ENCODE data around the gene PRIM1.
"Not testable (repeated sequence)": the region's sequence is repeated elsewhere in the genome, so short reads cannot be mapped to it uniquely, and the experiment has no call there.

Gene PRIM1

DNA sequence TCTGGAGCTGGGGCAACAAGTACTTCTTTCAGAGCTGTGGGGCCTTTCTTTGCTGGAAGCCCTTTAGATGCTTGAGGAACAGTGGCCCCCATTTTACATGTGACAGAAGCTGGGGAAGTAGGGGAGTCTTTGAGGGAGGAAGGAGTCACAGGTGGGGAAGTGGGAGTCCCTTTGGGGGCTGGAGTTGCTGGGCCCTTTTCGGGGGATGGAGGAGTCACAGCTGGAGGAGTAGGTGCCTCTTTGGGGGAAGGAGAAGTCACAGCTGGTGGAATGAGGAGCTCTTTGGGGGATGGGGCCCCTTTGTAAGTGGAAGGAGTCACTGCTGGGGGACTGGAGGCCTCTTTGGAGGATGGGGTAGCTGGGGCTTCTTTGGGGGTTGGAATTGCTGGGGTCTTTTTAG lies 35.7 kb downstream of the PRIM1 start:
- no peak for DNase-seq

DNA sequence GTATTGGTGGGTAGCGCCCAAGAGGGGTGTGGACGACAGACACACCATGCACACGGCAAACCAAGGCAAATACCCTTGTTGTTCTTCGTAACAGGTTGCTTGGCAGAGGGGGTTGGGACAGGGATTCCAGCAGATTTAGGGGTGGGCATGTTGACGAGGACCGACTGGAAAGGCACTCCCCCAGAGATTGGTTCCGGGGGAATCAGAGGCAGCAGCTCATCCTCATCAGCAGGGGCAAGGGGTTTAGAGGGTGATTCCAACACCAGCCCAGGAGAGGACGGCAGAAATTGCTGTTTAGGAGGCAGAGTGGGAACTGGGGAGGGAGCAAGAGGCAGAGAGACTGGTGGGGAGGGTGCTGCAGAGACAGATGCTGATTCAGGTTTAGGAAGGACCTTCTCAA lies 36.3 kb downstream of the PRIM1 start:
- DNase-seq, result no peak

DNA sequence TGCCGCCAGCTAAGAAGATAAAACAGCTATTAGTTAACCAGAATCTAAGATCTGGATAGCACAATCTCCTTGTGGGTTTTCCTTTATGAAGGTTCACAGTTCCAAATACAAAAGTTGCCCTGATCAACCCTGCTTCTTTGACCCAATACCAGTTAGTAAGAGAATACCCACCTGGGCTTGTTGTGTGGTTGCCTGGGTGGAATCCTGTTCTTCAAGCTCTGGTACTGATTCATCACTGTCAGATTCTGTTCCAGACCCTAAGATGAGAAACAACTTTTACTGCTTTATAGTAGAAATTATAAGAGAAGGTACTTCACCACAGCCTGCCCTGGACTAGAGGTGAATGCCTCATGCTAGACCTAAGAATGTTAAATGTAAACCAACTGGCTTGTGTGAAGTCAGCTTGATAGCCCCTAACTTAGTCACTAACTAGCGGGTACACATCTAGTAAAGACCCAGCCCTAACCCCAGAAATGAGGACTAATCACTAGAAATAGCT lies 37.6 kb downstream of the PRIM1 start:
- DNase-seq, result no peak

DNA sequence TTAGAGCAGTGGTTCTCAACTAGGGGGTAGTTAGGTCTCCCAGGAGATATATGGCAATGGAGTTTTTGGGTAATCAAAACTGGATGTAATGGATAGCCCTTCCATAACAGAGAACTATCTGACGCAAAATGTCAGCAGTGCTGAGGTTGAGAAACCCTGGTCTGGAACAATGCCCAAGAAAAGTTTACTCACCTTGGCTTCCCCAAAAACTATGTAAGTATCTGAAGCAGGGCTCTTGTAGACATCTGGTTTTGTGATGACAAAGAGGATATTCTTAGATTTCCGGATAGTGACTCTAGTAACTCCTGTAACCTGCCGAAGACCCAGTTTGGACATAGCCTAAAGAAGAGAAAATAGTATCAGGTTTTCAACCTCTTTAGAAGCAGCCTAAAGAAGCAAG lies 38.8 kb downstream of the PRIM1 start:
- no peak for DNase-seq

DNA sequence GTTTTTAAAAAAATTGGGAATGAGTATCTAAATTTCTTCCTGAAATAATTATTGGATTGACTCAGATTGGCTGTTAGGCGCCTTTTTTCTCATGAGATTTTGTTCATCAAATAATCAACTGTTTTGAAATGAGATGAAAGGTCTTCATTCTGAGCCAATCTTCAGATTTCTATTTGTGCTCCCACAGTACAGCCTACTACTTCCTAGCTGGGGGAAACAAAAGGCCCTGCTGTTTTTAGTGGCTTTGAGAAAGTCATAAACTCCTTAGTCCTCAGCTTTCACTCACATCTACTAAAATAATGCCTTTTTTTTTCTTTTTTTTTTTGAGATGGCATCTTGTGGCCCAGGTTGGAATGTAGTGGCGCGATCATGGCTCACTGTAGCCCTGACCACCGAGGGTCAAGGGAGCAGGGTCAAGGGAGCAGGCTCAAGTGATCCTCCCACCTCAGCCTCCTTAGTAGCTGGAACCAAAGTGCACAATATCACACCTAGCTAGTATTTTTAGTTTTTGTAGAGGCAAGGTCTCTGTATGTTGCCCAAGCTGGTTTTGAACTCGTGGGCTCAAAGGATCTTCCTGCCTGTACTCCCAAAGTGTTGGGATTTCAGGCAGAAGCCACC lies 42.3 kb downstream of the PRIM1 start:
- DNase-seq, result no peak

DNA sequence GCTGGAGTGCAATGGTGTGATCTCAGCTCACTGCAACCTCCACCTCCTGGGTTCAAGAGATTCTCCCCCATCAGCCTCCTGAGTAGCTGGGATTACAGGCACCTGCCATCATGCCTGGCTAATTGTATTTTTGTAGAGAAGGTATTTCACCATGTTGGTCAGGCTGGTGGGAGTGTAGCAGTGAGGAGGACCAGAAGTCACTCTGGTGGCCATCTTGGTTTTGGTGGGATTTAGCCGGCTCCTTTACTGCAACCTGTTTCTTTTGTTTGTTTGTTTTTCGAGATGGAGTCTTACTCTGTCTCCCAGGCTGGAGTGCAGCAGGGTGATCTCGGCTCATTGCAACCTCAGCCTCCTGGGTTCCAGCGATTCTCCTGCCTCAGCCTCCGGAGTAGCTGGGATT lies 47.6 kb downstream of the PRIM1 start:
- DNase-seq, result not testable (repeated sequence)

DNA sequence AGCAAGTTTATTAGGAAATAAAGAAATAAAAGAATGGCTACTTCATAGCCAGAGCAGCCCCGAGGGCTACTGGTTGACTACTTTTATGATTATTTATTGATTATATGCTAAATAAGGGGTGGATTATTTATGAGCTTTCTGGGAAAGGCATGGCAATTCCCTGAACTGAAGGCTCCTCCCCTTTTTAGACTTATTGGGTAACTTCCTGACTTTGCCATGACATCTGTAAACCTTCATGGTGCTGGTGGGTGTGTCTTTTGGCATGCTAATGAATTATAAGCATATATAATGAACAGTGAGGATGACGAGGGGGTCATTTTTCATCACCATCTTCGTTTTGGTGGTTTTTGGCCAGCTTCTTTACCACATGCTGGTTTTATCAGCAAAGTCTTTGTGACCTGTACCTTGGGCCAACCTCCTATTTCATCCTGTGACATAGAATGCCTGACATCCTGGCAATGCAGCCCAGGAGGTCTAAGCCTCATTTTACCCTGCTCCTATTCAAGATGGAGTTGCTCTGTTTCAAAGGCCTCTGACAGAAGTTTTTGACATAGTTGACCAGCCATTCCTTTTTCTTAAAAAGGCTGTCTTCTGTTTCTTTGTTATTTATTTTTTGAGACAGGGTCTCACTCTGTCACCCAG lies 53.0 kb downstream of the PRIM1 start:
- no peak for DNase-seq

DNA sequence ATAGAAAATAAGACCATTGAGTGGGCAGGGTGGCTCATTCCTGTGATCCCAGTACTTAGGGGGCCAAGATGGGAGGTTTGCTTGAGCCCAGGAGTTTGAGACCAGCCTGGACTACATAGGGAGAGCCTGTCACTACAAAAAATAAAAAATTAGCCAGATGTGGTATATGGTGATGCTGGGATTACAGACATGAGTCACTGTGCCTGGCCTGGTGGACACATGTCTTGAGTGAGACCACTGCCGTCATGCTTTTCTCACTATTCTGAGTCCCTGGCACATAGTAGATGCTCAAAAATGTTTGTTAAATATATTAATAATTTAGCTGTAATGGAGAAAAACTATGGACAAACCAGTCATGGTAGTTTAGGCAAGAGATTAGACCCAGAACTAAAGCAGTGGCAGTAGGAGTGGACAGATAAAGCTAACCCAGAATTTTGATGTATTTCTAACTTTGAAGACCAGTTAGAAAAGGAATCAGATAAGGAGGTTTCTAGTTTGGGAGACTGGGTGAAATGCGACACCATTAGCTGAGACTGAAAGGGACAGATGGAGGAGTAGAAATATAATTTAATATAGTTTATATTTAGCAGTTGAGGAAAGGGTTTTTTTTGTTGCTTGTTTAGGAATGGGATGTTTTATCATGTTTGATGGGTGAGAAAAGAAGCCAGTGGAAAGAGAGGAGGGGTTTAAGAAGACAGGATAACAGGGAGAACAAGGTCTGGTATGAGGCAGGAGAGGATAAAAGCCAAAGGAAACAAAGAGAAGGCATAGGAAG lies 56.6 kb downstream of the PRIM1 start:
- no peak for DNase-seq

DNA sequence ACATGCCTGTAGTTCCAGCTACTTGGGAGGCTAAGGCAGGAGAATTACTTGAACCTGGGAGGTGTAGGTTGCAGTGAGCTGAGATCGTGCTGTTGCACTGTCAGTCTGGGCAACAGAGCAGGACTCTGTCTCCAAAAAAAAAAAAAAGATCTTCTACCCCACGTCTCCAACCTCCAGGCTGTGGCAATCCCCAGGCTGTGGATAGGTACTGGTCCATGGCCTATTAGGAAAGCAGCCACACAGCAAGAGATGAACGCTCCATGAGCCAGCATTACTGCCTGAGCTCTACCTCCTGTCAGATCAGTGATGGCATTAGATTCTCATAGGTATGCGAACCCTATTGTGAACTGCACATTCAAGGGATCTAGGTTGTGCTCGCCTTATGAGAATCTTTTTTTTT lies 58.0 kb downstream of the PRIM1 start:
- DNase-seq, result no peak

DNA sequence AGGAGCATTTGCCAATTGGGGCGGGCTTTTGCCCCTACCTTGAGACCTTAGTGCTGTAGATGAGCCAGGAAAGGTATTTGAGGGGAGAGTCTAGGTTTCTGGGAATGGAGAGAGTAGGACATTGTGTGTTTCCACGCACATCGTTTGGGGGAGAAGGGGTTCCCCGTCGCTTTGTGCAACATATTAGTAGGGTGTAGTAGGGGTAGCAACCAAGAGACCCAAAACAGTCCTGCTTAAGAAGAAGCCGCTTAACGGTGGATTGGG lies 63.3 kb downstream of the PRIM1 start:
- no peak for DNase-seq

DNA sequence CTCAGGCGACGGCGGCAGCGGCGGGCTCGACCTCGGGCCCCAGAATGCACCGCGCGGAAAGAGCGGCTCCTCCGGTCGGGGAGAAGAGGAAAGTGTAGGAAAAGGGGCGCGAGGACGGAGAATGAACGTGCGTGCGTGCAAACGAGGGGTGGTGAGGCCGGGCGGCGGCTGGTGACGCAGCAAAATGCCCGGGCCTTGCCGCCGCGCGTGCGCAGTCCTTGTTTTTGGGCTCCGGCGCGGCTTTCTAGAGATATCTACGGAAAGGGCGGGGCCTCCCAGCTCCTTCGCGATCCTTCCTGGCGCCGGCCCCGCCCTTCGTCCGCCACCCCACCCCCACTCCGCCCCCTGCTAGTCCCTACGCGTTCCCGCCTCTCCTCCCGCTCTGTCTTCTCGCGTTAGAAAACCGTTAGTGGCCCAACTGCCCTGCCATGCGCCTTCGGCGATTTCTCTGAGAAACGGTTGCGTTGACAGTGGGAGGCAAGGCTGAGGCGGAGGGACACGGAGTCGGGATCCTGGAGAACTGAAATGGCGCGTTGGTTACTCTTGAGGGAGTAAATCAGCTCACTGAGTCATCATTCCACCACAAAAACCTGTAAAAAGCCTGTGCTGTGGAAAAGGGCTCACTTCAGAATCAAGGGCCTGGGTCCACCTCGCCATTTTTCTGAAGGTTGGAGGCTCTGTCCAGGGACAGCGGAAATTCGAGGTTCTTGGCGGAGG lies 63.8 kb downstream of the PRIM1 start, which contains the start of gene PTGES3:
PTGES3 (minus strand) TSS at position 156 of the 717 bp plus-strand sequence. CDS start 285 bp downstream, outside the sequence.
- peak; percentile 97 for DNase-seq

DNA sequence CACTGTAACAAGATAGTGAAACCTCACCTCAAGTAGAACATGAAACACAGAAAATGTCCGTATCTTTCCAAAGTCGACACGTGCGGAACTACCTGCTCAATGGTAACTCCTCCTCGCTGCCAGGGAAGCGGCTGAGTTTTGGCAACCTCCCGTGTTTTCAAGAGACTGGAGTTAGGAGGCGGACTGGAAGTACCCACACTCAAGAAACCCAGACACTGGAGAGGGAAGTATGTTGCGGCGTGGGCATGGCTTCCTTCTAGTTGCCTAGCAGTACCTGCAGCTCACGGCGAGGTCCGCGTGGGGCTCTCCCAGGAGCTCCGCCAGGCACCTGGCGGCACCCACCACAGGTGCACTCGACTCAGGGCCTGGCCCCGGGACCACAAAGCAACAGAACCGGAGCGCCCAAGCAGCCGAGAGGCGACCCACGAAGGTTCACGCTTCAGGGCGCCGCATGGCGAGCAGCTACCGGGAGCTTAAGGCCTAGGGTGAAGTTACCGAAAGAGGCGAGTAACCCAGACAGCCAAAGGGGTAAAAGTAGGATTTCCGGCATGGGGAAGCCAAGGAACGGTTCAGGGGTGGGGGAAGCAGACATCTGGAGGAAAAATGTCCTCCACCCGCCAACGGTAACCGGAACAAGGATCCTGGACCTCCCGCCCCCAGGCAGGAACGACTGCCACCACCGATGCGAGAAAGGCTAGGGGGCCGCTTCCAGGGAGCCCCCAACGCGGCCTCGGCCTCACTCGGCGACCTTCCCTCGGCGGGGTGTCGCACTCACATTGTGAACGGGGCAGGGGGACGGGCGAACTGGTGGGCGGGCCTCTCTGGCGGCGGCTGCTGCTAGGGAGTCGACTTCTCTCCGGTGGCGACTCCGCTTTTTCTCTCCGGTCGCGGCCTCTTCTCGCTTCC lies 64.6 kb downstream of the PRIM1 start:
- DNase-seq, result no peak

DNA sequence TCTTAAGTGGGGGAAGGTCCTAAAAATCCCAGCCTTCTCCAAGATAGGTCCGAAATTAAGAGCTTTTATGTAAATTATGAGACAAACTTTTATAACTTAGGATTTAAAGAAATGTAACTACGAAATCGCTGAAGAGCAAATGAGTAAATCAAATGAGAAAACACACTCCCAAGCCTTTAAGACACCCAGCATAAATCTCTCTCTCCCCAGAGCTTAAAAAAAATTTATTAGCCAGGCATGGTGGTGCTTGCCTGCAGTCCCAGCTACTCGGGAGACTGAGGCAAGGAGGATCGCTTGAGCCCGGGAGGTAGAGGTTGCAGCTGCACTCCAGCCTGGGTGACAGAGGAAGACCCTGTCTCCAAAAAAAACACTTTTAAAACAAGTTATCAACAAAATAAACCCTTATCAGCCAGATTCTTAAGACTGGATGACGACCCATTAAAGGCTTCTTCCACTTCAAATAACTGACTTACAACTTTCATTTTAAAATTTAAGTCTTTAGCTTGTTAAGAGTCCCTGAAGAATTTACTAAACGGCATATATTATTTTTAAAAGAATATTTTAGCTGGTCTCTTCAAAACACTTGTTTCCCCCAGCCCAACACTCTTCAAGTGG lies 67.3 kb downstream of the PRIM1 start:
- no peak for DNase-seq

DNA sequence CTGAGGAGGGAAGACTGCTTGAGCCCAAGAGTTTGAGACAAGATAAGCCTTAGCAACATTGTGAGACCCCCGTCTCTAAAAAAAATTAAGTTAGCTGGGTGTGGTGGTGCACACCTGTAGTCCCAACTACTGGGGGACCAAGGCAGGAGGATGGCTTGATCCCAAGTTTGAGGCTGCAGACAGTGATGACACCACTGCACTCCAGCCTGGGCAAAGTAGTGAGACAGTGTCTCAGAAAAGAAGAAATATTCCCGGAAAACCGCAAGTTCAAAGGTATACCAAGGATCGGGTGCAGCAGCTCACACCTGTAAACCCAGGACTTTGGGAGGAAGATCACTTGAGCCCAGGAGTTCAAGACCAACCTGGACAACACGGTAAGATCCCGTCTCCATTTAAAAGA lies 69.8 kb downstream of the PRIM1 start:
- DNase-seq, result no peak
